Occipital lobe (tissue), 2 donors: ENCODE measurements around the gene RAPGEF4. TPM values are rescaled to one million over a fixed set of nuclear protein-coding genes. Genes with fewer than 3 reads are reported as not detected.

Source experiments
- DNase-seq: peaks from one replicate; lab custom pipeline; 2025; lab: John Stamatoyannopoulos, UW
- total RNA-seq: library from RNA; depleted of rRNA; stranded (reverse); fragments of >200 nt; gene quantifications from one replicate; pipeline ENCODE4 v1.2.3, GENCODE V29; 2014

RAPGEF4 gene
- total RNA-seq, 1 donor from 2014 or later, result 23.4 TPM

- DNase-seq, result no peak
Observed at GRCh38 chr2:172822585-172822984, 86.9 kb downstream of the RAPGEF4 start.

GRCh38 chr2:172823261-172823850 is 87.7 kb downstream of the RAPGEF4 start:
- no peak for DNase-seq

GRCh38 chr2:172826522-172826921 is 90.9 kb downstream of the RAPGEF4 start:
- DNase-seq, result no peak

GRCh38 chr2:172829229-172829628 is 93.6 kb downstream of the RAPGEF4 start:
- no peak for DNase-seq

- no peak for DNase-seq
Observed at GRCh38 chr2:172830482-172830881, 94.8 kb downstream of the RAPGEF4 start.

- no peak for DNase-seq
Observed at GRCh38 chr2:172833898-172834297, 98.3 kb downstream of the RAPGEF4 start.

- no peak for DNase-seq
Observed at GRCh38 chr2:172834881-172835280, 99.2 kb downstream of the RAPGEF4 start.

- no peak for DNase-seq
Observed at GRCh38 chr2:172836347-172836821, 100.7 kb downstream of the RAPGEF4 start.

- no peak for DNase-seq
Observed at GRCh38 chr2:172836827-172837226, 101.2 kb downstream of the RAPGEF4 start.

- no peak for DNase-seq
Observed at GRCh38 chr2:172839446-172839845, 103.8 kb downstream of the RAPGEF4 start.

- no peak for DNase-seq
Observed at GRCh38 chr2:172842511-172843265, 107.0 kb downstream of the RAPGEF4 start.

- no peak for DNase-seq
Observed at GRCh38 chr2:172843266-172843582, 107.6 kb downstream of the RAPGEF4 start.

- DNase-seq, result no peak
Observed at GRCh38 chr2:172843902-172844715, 108.5 kb downstream of the RAPGEF4 start.

- no peak for DNase-seq
Observed at GRCh38 chr2:172845028-172845630, 109.5 kb downstream of the RAPGEF4 start.

- no peak for DNase-seq
Observed at GRCh38 chr2:172846551-172846950, 110.9 kb downstream of the RAPGEF4 start.

- no peak for DNase-seq
Observed at GRCh38 chr2:172847188-172847587, 111.5 kb downstream of the RAPGEF4 start.

GRCh38 chr2:172848519-172848918 is 112.9 kb downstream of the RAPGEF4 start:
- DNase-seq, result no peak

GRCh38 chr2:172849519-172850217 is 114.0 kb downstream of the RAPGEF4 start:
- no peak for DNase-seq

GRCh38 chr2:172855588-172855987 is 119.9 kb downstream of the RAPGEF4 start:
- no peak for DNase-seq

- no peak for DNase-seq
Observed at GRCh38 chr2:172856606-172857005, 121.0 kb downstream of the RAPGEF4 start.

- no peak for DNase-seq
Observed at GRCh38 chr2:172858473-172858745, 122.8 kb downstream of the RAPGEF4 start.
